Retina (tissue), 1 donor: ENCODE results near the gene PEDS1.
"Not testable (repeated sequence)": the region's sequence is repeated elsewhere in the genome, so short reads cannot be mapped to it uniquely, and the experiment has no call there.

Experiments
- DNase-seq: peaks from one replicate; pipeline ENCODE4 v3.0.0-alpha.2; 2016

PEDS1 gene

DNA sequence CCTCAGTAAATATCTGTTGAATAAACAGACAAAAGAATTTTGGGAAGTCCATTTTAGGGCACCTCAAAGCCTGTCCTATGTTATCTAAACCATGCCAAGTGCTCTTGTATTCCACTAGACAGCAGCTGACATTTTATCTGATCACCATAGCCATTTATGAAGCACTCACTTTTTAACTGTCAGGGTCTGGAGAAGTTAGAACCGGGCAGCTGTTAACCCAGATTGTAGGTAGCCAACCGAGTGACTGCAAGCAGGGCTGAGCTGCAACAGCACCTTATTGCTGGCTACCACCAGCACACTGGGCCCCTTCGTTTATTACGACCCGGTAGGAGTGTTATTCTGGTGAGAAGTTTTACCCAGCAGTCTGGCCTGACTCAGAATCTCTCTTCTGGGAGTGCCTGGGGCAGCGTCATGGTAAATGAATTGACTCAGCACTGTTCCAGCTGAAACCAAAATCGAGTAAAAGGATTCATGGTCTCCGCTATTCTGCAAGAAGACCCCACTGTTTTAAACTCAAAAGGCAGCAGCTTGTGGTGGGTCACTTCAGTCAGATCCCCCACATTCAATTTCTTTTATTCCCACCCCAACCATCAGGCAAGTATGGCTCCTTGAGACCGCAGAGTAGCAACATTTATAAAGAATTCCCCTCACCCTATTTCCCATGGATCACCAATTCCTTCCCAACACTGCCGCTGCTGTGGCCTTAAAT, 42.2 kb downstream of the PEDS1 start:
- no peak for DNase-seq

DNA sequence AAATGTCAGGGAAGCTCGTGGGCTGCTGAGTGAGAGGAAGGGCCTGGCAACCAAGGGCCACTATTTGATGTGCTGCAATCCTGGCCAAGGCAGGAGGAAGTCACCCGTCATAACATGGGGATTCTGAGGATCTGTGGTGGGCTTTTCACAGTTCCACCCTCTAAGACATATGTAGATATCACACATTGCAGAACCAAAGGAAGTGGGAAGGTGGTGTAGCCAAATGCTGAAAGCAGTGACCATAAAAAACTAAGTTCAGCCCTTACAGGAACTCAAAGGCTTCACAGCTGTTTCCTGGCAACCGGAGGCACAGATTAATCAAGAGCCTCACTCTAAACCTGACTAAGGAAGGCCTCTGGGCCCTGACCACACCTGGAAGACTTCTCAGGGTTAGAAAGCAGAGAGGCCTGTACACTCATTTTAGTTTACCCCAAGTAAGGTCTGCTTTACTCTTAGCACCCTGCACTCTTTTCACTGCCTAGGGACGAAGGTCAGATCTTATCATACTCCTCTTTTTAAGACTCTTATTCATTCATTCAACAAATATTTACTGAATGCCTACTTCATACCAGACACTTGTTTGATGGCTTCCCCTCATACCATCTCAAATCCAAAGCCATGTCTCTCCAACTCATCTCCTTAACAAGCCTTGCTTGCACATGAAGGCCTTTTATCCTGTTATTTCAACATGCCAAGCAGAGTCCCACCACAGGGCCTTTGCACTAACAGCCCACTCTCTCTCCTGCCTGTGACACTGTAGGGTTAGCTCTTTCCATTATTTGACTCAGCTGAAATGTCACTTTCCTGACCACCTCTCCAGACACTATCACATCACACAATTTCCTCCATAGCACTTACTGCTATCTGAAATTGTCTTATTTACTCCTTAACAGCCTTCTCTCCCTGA, 43.1 kb downstream of the PEDS1 start:
- no peak for DNase-seq

DNA sequence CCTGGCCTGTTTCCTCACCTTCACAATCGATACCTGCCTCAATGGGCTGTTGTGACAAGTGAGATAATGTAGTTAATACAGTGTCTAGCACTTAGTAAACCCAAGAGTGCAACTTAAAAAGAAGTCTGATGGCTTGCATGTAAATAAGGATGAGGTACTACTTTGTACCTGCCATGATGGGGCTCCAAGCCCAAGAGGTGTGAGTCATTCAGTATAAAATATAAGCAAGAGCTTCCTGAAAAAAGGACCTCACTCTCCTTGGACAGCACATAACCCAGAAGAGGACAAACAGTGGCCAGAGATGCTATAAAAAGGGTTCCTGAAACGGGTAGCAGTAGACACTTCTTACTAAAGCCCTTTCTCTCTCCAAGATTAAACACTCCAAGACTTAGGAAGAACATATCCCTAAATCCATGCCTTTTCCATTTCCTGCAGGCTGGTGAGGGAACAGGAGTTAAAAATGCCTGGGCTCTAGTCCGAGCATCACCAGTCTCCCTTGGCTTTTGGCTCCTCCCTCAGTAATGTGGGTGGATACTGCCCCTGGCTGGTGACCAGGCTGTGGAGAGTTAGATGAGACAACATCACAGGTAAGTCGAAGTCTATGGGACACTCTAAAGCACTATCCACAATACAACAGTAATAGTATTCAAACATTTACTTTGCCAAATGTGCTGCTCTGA, 44.8 kb downstream of the PEDS1 start:
- no peak for DNase-seq

DNA sequence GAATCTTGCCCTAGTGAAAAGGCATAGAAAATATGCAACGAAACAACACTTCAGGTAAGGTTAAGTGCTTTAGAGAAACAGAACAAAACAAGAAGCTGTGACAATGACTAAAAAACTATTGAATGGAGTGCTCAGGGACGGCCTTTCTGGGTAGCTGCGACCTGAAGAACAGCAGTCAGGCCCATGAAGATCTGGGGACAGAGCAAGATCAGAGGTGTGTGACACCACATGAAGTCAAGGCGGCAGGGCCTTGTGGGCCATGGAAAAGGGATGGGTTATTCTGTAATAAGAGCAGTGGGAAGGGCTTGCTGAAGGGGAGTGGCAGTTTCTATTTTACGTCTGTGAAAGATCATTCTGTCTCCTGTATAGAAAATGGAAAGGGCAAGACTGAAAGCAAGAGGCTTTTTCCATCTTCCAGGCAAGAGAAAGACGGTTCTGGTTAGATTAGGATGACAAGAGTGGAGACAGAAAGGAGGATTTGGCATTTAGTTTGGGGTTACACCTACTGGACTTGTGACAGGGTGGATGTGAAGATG, 45.7 kb downstream of the PEDS1 start:
- no peak for DNase-seq

DNA sequence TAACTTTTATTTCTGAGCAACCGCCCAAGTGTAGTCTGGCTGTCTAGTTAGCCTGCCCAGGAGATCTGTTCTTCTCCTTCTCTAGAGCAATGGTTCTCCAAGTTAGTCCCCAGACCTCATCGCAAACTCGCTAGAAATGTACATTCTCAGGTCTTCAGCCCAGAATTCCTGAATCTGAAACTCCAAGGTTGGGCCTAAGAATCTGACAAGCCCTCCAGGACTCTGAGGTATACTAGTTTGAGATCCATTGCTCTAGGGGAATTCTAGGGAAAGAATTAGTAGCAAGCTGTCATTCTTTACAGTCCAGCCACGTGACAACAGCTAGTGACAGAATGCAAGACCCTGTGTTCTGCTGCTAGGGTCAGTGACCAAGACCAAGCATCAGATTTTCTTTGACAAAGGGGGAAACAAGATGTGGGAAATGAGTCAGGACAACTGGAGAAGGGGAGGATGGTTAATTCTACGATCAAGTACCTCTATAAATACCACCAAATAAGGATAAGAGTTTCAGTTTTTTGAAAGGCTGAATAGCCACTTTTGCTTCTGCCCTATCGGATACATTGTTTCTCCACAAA, 46.4 kb downstream of the PEDS1 start:
- DNase-seq: no peak

DNA sequence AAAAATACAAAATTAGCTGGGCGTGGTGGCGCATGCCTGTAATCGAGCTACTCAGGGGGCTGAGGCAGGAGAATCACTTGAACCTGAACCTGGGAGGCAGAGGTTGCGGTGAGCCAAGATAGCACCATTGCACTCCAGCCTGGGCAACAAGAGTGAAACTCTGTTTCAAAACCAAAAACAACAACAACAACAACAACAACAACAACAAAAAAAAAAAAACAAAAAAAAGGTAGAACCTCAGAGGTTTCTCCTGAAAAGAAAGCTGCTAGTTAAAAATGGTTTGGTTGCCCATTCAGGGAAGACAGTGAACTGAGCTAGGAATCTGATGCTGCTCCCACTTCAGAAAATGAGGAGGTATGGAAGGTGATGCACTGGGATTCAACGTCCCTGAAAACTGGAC, 46.9 kb downstream of the PEDS1 start:
- not testable (repeated sequence) for DNase-seq
